ENCODE data around the gene SDHAF1.

Gene SDHAF1

DNA sequence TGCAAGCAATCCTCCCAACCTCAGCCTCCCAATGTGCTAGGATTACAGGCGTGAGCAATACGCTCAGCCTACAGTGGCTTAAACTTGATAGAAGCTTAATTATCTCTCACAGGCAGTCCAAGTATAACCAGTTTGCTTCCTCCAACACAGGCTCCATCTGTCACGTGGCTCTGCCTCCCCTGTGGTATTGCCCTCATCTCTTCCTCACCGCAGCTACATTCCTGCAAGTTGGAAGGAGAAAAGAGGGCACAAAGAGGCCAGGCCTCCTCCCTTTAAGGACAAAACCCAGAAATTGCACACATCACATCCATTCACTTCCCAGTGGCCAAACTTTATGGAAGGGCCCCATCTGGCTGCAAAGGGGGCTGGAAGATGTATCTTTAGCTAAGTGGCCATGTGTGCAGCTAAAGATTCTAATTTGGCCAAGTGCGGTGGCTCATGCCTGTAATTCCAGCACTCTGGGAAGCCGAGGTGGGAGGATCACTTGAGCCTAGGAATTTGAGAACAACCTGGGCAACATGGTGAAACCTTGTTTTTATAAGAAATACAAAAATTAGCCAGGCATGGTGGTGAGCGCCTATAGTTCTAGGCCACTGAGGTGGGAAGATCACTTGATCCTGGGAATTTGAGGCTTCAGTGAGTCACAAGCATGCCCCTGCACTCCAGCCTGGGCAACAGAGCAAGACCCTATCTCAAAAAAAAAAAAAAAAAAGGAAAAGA is 3.1 kb upstream of the SDHAF1 start:
- no peak for DNase-seq (ENCODE audit: insufficient read length, low spot score)
- TF ChIP-seq POLR2A (IDR thresholded peaks at IDR 0.05; ENCODE audit: low read depth, low read length) = no peak
- no peak for FAIRE-seq

DNA sequence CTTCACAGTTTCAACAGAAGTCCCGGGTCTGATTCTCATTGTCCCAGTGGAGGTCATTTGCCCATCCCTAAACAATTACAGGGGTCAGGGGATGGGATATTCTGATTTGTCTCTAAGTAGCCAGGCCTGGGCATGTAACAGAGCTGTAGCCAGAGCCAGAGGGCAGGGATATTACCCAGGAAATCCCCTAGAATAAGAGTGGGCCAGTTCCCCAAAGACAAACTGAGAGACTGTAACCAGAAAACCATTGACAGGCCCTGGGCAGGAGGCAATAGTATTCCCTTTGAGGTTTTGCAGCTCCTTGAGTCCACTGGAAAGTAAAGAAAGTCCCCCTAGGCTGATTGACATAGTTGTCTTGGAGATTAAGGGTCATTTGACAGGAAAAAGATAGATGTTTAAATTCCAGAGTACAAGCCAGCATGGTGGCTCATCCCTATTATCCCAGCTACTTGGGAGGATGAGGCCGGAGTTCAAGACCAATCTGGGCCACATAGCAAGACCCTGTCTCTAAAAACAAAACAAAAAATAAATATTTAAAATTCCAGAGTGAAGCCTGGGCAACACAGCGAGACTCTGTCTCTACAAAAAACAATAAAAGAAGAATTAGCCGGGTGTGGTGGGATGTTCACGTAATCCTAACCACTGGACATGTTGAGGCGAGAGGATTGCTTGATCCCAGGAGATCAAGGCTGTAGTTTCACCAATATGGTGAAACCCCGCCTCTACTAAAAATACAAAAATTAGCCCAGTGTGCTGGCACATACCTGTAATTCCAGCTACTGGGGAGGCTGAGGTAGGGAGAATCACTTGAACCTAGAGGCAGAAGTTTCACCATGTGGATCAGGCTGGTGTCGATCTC is 1.9 kb upstream of the SDHAF1 start:
- no peak for TF ChIP-seq POLR2A (IDR thresholded peaks at IDR 0.05; ENCODE audit: low read depth, low read length)
- FAIRE-seq (no peak), DNase-seq (ENCODE audit: insufficient read length, low spot score) (no peak)

DNA sequence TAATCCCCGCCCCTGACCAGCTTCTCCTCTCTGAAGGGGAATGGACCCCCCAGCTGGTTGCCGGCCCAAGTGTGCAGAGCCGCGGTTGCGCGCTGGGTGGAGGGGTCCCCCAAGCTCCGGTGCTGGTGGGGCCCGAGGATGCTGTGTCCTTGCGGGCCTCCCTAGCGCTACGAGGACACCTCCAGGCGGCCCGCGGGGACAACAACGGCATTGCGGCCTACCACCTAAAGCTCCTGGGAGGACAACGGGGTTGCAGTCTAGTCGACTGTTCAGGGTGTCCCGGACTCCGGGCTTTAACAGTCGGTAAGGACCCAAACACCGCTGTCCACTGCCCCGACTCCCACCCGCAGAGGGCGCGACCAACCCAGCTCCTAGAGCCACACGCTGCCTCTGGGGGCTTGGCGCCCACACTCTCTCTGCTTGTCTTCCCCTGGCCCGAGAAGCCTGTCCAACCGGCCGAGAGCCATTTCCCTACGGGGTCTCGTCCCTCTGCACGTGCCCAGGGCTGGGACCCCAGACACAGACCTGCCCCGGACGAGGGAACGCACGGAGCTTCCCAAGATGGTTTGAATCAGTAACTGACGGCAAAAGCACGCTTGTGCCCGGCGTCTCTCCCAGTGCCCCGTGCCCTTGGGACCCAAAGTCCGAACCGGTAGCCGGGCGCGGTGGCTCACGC is 927 bp upstream of the SDHAF1 start:
- FAIRE-seq (no peak), DNase-seq (ENCODE audit: insufficient read length, low spot score) (no peak)
- TF ChIP-seq POLR2A (IDR thresholded peaks at IDR 0.05; ENCODE audit: low read depth, low read length) = no peak

DNA sequence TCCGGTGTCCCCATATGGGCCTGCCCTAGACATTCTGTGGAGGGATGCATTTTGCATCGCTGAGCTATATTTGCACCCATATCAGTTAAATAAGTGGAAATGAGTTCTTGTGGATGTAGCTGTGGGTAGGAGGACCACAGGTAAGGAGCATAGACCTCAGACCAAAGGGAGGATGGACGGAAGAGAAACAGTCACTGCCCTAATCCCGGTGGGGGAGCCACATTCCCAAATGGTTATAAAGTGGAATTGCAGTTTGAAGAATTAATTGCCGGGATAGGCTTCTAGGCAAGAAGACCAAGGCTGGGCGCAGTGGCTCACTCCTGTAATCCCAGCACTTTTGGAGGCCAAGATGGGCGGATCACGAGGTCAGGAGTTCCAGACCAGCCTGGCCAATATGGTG is 1.8 kb downstream of the SDHAF1 start:
- no peak for TF ChIP-seq POLR2A (IDR thresholded peaks at IDR 0.05; ENCODE audit: low read depth, low read length)
- DNase-seq (ENCODE audit: insufficient read length, low spot score) (no peak), FAIRE-seq (no peak)

DNA sequence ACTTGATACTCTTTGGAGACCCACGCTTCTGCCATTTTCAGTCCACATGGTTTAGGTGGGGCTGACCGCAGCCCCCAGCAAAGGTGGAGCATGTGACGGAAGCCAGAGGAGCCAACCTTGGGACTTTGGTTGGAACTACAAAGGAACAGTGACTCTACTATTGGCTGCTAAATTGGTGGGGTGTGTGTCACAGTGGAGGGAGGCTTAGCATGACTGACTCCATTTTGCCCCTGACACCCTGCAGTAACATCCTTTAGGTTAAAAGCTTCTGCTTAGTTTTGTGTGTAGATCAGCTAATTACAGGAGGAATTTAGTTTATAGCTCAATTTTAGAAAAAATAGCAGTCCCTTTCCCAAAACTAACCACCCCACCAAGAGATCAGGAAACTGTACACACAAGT is 6.6 kb downstream of the SDHAF1 start:
- no peak for TF ChIP-seq POLR2A (IDR thresholded peaks at IDR 0.05; ENCODE audit: low read depth, low read length)
- no peak for DNase-seq (ENCODE audit: insufficient read length, low spot score)
- no peak for FAIRE-seq

DNA sequence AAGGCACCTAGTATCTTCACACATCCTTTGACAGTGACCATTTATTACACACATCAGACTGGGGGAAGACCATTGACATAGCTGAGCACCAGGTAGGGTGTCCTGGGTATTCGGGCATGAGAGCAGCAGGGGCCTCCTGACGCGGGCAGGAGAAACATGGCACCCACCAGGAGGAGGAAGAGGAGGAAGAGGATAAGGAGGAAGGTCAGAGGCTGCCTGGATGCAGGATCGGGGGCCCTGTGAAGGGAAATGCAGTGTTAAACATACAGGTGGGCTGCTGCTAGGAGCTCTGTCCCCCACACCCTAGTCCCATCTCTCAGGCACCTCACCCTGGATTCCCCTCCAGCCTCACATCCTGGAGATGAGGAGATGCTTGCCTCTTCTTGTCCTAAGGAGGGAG is 8.3 kb downstream of the SDHAF1 start:
- TF ChIP-seq POLR2A (IDR thresholded peaks at IDR 0.05; ENCODE audit: low read depth, low read length) = no peak
- DNase-seq (ENCODE audit: insufficient read length, low spot score) (no peak), FAIRE-seq (no peak)

DNA sequence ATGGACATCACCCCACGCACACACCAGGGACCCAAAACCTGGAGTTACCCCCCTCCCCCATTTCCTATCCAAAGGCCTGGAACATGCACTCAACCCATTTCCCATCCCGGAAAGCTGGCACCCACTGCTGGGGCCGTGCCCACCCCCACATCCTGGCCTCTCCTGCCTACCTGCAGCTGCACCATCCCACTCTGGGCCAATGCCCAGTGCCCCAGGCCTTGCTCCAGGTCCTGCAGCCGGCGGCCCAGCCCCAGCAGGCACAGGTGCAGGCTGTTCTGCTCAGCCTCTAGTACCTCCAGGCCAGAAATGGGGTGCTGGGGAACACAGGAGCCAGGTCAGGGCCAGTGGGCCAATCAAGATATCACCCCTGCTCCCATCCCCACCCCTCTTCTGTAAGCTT is 12.0 kb downstream of the SDHAF1 start:
- TF ChIP-seq POLR2A (IDR thresholded peaks at IDR 0.05; ENCODE audit: low read depth, low read length) = no peak
- no peak for DNase-seq (ENCODE audit: insufficient read length, low spot score)
- FAIRE-seq = no peak

DNA sequence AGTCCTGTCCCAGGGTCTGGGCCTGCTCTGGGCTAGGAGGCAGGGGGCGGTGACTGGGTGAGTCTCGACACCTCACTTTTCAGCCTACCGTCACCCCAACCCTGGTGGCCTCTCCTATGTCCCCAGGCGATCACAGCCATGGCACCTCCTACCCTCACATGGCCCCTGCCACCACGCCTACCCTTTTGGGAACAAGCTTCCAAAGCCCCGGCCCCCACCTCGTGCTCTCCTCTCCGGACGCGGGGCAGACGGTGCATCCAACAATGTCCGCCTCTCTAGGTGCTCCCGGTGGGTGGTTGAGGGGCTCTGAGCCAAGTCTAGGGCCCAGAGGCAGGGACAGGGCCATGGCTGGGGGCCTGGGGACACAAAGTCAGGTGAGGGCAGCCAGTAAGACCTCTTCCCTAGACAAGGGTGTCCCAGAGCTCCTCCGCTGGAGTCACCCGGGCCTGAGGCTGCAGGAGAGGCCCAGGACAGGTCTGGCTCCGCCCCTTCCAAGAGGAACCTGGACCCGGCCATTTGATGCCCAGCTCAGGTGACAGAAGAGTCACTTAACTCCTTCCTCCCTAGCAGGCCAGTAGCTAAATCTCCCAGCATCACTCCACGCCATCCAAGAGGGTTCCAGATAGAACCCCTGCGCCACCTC is 13.5 kb downstream of the SDHAF1 start, which contains the start of gene SYNE4:
SYNE4 (minus strand) TSS at position 478 of the 643 bp plus-strand sequence; CDS start at position 346, 132 bp downstream.
- no peak for DNase-seq (ENCODE audit: insufficient read length, low spot score)
- FAIRE-seq = no peak
- TF ChIP-seq POLR2A (IDR thresholded peaks at IDR 0.05; ENCODE audit: low read depth, low read length) = no peak

DNA sequence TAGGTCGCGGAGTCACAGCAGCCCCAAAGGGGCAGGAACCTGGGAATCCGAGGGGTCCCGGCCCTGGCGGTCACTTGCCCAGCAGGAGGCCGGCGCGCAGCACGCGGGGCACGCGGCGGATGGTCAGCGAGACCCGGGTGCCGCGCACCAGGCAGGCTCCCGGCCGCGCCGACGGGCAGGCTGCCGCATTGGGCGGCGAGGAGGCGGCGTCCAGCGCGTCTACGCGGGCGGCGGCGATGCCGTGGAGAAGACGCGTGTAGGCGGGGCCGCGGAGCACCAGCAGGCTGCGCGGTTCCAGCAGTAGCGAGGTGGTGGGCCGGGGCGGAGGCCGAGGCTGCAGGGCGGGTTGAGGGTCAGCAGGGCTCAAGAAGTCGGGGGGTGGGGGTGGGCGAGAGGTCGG is 14.2 kb downstream of the SDHAF1 start:
- no peak for TF ChIP-seq POLR2A (IDR thresholded peaks at IDR 0.05; ENCODE audit: low read depth, low read length)
- FAIRE-seq (no peak), DNase-seq (ENCODE audit: insufficient read length, low spot score) (no peak)

DNA sequence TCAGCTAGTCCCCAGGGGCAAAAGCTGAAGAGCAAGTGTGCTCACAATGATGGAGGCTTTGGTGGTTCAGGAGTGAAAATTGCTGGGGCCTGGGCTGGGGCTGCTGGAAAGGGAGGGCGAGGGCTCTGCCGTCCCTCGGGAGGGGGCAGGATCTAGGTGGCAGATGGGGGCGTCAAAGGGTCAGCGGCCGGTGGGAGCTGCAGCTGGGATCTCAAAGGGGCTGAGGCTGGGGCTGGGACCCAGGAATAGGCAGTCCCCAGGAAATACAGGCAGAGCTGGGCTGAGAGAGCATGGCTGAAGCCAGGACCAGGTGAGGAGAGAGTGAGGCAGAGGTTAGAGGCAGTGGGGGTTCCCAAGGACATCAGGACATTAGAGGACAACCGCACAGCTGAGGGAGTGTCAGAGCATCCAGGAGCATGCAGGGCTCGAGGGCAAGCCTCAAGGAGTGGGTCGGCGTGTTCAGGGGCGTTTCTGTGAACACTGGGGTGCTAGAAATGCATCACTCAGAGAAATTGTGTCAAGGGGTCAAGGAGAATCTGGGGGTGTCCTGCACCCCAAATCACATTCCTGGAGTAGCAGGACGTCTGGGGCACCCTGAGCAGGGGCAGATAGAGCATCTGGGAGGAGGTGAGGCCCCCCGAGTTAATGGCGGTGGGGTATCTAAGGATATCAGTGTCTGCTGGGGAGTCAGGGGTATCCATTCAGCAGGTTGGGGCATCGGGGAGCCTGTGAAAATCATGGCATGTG is 14.8 kb downstream of the SDHAF1 start:
- DNase-seq (ENCODE audit: insufficient read length, low spot score) = no peak
- FAIRE-seq = no peak
- no peak for TF ChIP-seq POLR2A (IDR thresholded peaks at IDR 0.05; ENCODE audit: low read depth, low read length)

DNA sequence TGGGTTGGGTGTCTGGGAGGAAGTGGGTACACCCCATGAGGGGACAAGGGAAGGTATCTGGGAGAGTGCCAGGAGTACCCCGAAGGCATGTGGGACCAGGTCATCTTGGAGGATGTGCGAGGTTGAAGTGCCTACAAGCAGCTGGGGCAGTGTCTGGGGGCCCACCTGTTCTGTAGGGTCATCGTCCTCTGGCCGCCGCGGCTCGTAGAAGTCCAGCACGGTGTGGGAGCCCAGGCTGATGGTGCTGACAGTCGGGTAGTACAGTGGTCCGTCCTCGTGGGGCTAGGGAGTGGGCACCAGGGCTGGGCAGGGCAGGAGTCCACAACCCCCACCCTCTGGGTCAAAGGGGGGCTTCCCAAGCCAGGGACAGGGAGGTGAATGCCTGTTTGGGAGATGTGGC is 15.4 kb downstream of the SDHAF1 start:
- DNase-seq (ENCODE audit: insufficient read length, low spot score) (no peak), FAIRE-seq (no peak)
- TF ChIP-seq POLR2A (IDR thresholded peaks at IDR 0.05; ENCODE audit: low read depth, low read length) = no peak

DNA sequence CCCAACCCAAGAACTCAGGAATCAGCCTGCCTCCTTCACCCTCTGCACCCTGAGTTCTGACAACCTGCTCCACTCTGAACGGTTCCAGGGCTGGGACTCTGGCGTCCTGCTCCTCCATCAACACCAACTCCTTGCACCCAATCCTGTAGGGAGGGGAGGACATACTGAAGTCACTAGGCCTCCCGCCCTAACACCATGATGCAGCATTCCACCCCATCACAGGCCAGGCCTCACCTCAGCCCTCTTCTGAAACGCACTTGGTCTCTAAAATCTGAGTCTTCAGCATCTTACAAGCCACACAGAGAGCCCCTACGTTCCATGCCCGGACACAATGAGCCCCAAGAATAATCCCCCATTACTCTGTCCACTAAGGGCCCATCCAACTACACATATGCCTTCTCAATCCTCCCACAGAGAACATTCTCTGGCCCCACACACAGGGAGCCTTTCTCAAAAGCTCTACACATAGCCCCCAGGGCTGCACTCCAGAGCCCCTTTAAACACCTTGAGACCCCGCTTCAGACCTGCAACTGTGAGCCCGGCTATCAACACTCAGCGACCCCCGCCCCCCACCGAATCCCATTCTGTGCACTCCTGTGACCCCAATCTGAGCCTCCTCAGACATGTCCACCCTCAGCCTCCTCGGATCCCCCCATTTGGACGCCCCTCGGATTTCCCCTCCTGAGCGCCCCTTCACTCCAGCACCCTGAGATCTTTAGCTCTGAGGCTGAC is 18.5 kb downstream of the SDHAF1 start:
- DNase-seq (ENCODE audit: insufficient read length, low spot score) (no peak), FAIRE-seq (no peak)
- TF ChIP-seq POLR2A (IDR thresholded peaks at IDR 0.05; ENCODE audit: low read depth, low read length) = no peak
